HEK293T (cell line): Measurements from ENCODE around the gene MCEMP1.

ENCODE experiments used
- BHLHE40 ChIP-seq: fragments of 450-650 bp; IDR thresholded peaks from 2 replicates; pipeline ENCODE4 v1.6.1; 2016; ENCODE audit warnings: mild to moderate bottlenecking, moderate library complexity, borderline replicate concordance
- CTBP1 ChIP-seq: fragments of 450-650 bp; IDR thresholded peaks from 2 replicates; pipeline ENCODE4 v1.6.1; 2016; ENCODE audit warnings: borderline replicate concordance
- ELF4 ChIP-seq: fragments of 450-650 bp; IDR thresholded peaks from 2 replicates; pipeline ENCODE4 v1.6.1; 2017; ENCODE audit warnings: antibody characterized with exemption
- FOXA1 ChIP-seq: fragments of 450-650 bp; IDR thresholded peaks from 2 replicates; pipeline ENCODE4 v1.6.1; 2016; ENCODE audit warnings: mild to moderate bottlenecking
- FOXM1 ChIP-seq: fragments of 450-650 bp; IDR thresholded peaks from 2 replicates; pipeline ENCODE4 v1.6.1; 2017; ENCODE audit warnings: mild to moderate bottlenecking, borderline replicate concordance
- L3MBTL2 ChIP-seq: fragments of 450-650 bp; conservative IDR thresholded peaks from 2 replicates; pipeline ENCODE4 v1.6.1; 2016; ENCODE audit warnings: mild to moderate bottlenecking
- SUZ12 ChIP-seq: fragments of 450-650 bp; IDR thresholded peaks from 2 replicates; pipeline ENCODE4 v1.6.1; 2016; ENCODE audit warnings: mild to moderate bottlenecking
- TARDBP ChIP-seq: fragments of 450-650 bp; IDR thresholded peaks from 2 replicates; pipeline ENCODE4 v1.6.1; 2016

DNA sequence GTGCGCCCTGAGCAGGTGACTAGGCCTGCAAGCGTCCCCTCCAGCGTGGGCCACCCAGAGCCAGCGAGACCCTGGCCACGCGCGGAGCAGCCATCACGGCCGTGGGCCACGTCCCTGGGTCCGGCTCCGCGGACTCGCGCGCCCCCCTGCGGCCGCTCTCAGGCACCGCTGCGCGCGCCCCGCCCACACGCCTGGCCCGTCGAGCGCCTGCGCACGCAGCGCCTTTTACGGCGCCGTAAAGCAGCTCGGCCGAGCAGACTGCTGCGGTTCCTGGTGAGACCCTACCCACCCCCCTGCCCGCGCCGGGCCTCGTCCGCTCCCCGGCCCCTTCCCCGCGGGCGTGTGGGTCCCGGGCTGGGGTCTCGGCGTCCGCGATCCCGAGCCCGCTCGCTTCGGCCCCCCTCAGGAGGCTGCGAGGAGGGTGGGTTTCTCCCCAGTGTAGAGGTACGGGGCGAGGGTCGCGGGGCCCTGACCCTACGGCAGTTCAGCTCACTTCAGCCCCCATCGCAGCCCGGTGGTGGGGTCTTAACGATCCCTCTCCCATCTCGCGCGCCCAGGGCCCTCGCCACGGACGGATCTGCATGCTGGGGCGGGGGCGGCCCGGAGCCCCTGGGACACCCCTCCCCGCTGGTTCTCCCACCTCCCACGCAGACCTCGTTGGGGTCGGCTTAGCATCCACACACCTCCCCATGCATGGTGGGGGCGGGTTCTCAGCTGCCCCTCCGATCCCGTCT lies 3.9 kb downstream of the MCEMP1 start, which contains the start of gene TRAPPC5:
- no peak for TF ChIP-seq FOXM1
- TF ChIP-seq CTBP1 = no peak
- no peak for TF ChIP-seq SUZ12
- TF ChIP-seq ELF4 = no peak
- no peak for TF ChIP-seq FOXA1
- TF ChIP-seq L3MBTL2 = no peak
- TF ChIP-seq TARDBP = peak; percentile 69; the same call in 1 of the 2 replicates
- TF ChIP-seq BHLHE40 = no peak
